HG03460 (cell line): Measurements from ENCODE around the gene QPCT.

Source experiments
- ATAC-seq: cut with Tn5 transposase; IDR thresholded peaks from one replicate; pipeline ENCODE4 v1.9.1; 2021; ENCODE audit not compliant: unreplicated experiment

Gene QPCT

GRCh38 chr2:37324786-37325624 is 19.4 kb upstream of the QPCT start, which contains the start of gene PRKD3:
Gene PRKD3 (minus strand): TSS chr2:37324833. CDS start chr2:37316524, 8,309 bp downstream.
- peak; percentile 70 for ATAC-seq

GRCh38 chr2:37325625-37326071 is 18.8 kb upstream of the QPCT start:
- no peak for ATAC-seq

DNA sequence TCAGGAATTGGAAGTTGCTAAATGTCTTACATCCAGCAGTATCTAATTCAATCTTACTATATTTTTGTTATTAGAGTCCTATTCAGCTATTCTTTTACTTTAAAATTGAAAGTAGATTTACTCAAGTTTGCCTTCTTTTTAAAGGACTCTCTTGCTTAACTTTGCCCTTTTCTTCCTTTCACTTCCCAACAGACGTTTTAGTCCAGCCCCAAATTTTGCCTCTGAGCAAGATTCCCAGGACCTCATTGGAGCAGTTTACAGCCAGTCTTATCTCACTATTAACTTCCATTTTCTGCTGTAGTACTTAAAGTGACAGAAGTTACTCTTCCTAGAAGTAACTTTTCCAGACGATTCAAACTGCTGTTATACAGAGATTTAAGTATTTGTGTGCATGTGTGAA is 18.1 kb upstream of the QPCT start:
- no peak for ATAC-seq

- ATAC-seq = no peak
These were observed 17.4 kb upstream of the QPCT start for GRCh38 chr2:37326866-37327634.

GRCh38 chr2:37330681-37331080 is 13.7 kb upstream of the QPCT start:
- no peak for ATAC-seq

GRCh38 chr2:37332560-37332959 is 11.9 kb upstream of the QPCT start:
- ATAC-seq = no peak

- ATAC-seq = no peak
These were observed 11.2 kb upstream of the QPCT start for GRCh38 chr2:37333256-37333655.

- ATAC-seq = no peak
These were observed 8.8 kb upstream of the QPCT start for GRCh38 chr2:37335604-37336003.

GRCh38 chr2:37337620-37338280 is 6.7 kb upstream of the QPCT start:
- ATAC-seq = no peak

DNA sequence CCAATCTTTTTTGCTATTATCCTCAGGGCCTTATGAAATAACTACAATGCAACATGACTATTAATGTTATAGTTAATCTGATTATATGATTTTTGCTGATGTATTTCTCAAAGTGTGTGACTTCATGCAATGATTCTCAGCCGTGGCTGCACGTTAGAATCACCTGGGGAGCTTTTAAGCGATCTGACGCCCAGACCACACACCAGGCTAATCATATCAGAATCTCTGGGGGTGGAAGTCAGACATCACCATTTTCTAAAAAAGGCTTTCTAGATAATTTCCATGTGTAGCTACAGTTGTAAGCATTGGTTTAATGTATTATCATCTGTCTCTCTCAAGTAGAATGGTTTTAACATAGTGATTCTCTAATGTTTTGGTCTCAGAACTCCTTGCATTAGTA is 5.5 kb upstream of the QPCT start:
- no peak for ATAC-seq

- no peak for ATAC-seq
These were observed 3.8 kb upstream of the QPCT start for GRCh38 chr2:37340637-37341036.

- no peak for ATAC-seq
These were observed 1.7 kb upstream of the QPCT start for GRCh38 chr2:37342591-37343220.

GRCh38 chr2:37343537-37344434 is 644 bp upstream of the QPCT start:
- no peak for ATAC-seq

DNA sequence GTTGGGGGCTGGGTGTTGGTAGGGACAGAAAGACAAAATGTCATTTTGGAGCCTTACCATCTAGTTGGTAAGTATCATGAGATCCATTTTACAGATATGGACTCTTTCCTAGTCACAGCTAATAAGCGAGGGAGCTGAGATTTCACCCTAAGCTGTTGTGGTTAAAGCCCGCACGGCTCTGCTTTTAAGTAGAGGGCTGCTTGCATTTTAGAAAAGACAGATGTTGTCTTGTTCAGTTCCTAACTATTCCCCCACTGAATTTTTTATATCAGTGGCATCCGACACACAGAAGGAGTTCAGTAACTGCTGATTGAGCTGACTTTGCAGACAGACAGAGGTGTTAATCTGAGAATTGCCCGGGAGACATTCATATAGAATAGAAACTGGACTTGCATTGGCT is 3.7 kb downstream of the QPCT start:
- ATAC-seq = no peak

- no peak for ATAC-seq
These were observed 4.9 kb downstream of the QPCT start for GRCh38 chr2:37349231-37349860.

GRCh38 chr2:37350034-37350433 is 5.6 kb downstream of the QPCT start:
- ATAC-seq = peak; percentile 73

DNA sequence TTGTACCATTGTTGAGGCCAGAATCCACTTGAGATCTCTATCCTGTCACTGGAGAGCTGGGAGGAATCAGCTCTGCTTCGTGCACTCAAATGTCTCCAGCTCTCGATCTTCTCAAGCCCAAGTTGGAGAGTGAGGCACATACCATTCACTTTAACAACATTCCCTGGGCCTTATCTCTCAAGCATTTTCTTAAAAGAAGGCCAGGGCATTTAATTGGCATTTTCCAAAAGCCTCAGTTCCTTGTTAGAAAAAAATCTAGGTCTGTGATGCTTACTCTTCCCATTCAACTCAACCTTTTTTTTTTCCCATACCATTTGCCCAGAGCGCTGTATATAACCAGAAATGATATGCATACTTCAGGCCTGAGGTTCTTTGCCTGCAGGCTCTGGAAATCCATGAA is 10.1 kb downstream of the QPCT start:
- ATAC-seq = no peak

DNA sequence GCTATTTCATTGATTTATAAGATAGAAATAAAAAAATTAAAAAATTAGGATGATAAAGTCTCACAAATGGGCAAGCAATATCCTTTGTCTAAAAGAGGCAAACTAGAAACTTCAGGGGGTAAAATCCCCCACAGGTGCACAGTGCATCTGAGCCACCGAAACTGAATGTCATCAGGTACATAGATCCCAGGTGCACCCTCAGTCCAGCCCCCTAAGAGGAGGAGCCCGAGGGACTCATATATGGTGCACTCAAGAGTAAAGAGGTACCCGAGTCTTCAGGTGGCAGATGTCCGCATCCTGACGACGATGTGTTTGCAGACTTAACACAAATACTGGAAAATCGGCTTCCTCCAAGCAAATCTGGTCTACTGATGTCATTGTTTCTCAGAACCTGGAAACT is 11.3 kb downstream of the QPCT start:
- ATAC-seq = no peak

DNA sequence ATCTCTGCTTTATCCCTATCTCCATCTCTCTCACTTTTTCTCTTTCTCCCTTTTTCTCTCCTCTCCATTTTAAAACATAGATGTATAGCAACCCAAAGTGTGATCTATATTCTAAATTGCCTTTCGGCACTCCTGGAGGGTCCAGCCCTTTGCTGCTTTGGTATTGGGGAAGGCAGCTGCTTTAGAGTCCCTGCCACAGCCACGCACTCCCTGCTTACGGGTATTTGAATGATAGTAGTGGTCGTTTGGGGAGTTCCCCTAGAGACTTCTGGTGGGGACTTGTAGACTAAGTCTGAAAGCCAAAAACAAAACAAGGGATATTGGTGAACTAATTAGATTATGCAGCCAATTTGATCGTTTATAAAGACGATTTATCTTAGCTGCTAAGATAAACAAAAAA is 11.9 kb downstream of the QPCT start:
- ATAC-seq = no peak

DNA sequence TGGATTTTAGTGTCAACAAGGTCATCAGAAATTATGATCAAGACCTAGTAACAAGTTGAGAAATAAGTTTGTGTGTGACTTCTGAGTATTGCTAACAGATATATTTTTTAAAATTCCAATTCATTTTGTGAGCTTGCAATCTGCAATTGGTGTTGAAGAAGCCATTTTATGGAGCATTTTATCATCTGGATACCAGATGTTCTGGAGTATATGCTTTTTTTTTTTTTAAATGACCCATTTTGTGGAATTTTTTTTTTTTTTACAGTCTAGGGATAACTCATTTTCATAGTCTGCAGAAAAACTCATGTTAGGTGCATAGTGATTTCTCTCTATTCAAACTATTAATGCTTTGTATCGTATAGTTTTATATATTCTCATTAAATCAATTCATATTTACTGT is 12.6 kb downstream of the QPCT start:
- no peak for ATAC-seq
